Activated CD4-positive, alpha-beta T cell treated with anti-CD3 and anti-CD28 coated beads, Interleukin-2, amount 10 ng/mL, durations not matched to agents 24 days and 14 days (primary cell): ENCODE results near the gene METRN. TPM values are rescaled to one million over a fixed set of nuclear protein-coding genes. Genes with fewer than 3 reads are reported as not detected.

Experiments used
- DNase-seq: peaks from one replicate; pipeline ENCODE4 v3.0.0; 2022
- H3K27ac Mint-ChIP-seq: one replicate; pipeline ENCODE4 v1.8.0; 2022; ENCODE audit warnings: mild to moderate bottlenecking, mixed read lengths
- H3K27me3 Mint-ChIP-seq: one replicate; pipeline ENCODE4 v1.8.0; 2022; ENCODE audit warnings: mixed read lengths
- H3K36me3 Mint-ChIP-seq: one replicate; pipeline ENCODE4 v1.8.0; 2022; ENCODE audit warnings: low read depth, mild to moderate bottlenecking, mixed read lengths
- H3K4me1 Mint-ChIP-seq: one replicate; pipeline ENCODE4 v1.8.0; 2021; ENCODE audit warnings: mixed read lengths
- H3K4me3 Mint-ChIP-seq: one replicate; pipeline ENCODE4 v1.8.0; 2022; ENCODE audit warnings: mild to moderate bottlenecking, moderate library complexity, mixed read lengths
- H3K9me3 Mint-ChIP-seq: one replicate; pipeline ENCODE4 v1.8.0; 2021; ENCODE audit warnings: mixed read lengths
- intact Hi-C: fragments of 100-400 bp; cut with micrococcal nuclease; formaldehyde crosslinking; loops from one replicate; pipeline ENCODE4 v1.15.1; 2023
- total RNA-seq: library from RNA; stranded (reverse); gene quantifications from 2 replicates; pipeline ENCODE4 v1.2.3, GENCODE V29; 2022

Gene METRN
- total RNA-seq, 1 donor from 2014 or later: 30.2 TPM

DNA sequence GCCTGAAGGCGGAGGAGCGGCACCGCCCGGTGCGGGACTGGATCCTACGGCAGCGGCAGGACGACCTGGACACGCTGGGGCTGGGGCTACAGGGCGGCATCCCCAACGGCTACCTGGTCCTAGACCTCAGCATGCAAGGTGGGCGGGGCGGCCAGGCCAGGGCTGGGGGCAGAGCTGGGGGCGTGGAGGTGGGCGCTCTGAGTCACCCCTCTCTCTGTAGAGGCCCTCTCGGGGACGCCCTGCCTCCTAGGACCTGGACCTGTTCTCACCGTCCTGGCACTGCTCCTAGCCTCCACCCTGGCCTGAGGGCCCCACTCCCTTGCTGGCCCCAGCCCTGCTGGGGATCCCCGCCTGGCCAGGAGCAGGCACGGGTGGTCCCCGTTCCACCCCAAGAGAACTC is 53.5 kb downstream of the METRN start:
- Mint-ChIP-seq H3K4me1 (no peaks in the 10 kb centered on the region), H3K9me3 (no peaks in the 10 kb centered on the region), H3K27me3 (no peaks in the 10 kb centered on the region), H3K4me3 (no peak overlapping the region), H3K27ac (no peak overlapping the region), H3K36me3 (no peaks in the 10 kb centered on the region)
- no peak for DNase-seq
- intact Hi-C loops: no loop called here

Other genes starting within 250 kb of the METRN start
- 121 and 124 TPM in 2 replicates for gene CAPN15, start 187.4 kb upstream of the METRN start, total RNA-seq
- not detected in 2 replicates for gene PRR35, start 154.7 kb upstream of the METRN start, total RNA-seq
- gene NHLRC4, start 148.1 kb upstream of the METRN start, total RNA-seq: 1.1 TPM in 2 replicates
- 43.2 and 50.3 TPM in 2 replicates for gene PIGQ, start 145.2 kb upstream of the METRN start, total RNA-seq
- 12.5 and 16.5 TPM in 2 replicates for gene RAB40C, start 125.1 kb upstream of the METRN start, total RNA-seq
- 0.44 and 0.45 TPM in 2 replicates for gene WFIKKN1, start 84.1 kb upstream of the METRN start, total RNA-seq
- 146 and 153 TPM in 2 replicates for gene METTL26, start 78.8 kb upstream of the METRN start, total RNA-seq
- gene MCRIP2, start 73.3 kb upstream of the METRN start, total RNA-seq: 71.2 and 73.0 TPM in 2 replicates
- gene WDR90, start 65.8 kb upstream of the METRN start, total RNA-seq: 99.9 and 111 TPM in 2 replicates
- 172 and 183 TPM in 2 replicates for gene RHOT2, start 47.0 kb upstream of the METRN start, total RNA-seq
- gene RHBDL1, start 39.4 kb upstream of the METRN start, total RNA-seq: 1.1 and 1.2 TPM in 2 replicates
- gene STUB1, start 34.7 kb upstream of the METRN start, total RNA-seq: 90.2 and 93.8 TPM in 2 replicates
- gene JMJD8, start 30.8 kb upstream of the METRN start, total RNA-seq: 60.3 and 61.1 TPM in 2 replicates
- 22.4 and 24.1 TPM in 2 replicates for gene WDR24, start 24.7 kb upstream of the METRN start, total RNA-seq
- 6.4 and 6.8 TPM in 2 replicates for gene FBXL16, start 9.3 kb upstream of the METRN start, total RNA-seq
- gene ANTKMT, start 6.0 kb downstream of the METRN start, total RNA-seq: 38.5 and 56.3 TPM in 2 replicates
- gene CCDC78, start 11.3 kb downstream of the METRN start, total RNA-seq: 6.9 and 8.0 TPM in 2 replicates
- 13.1 and 20.9 TPM in 2 replicates for gene HAGHL, start 12.0 kb downstream of the METRN start, total RNA-seq
- 39.5 and 42.5 TPM in 2 replicates for gene CIAO3, start 25.9 kb downstream of the METRN start, total RNA-seq
- gene MSLN, start 45.6 kb downstream of the METRN start, total RNA-seq: not detected in 2 replicates
- 43.9 and 45.0 TPM in 2 replicates for gene RPUSD1, start 73.3 kb downstream of the METRN start, total RNA-seq
- 141 and 147 TPM in 2 replicates for gene CHTF18, start 73.5 kb downstream of the METRN start, total RNA-seq
- not detected in 2 replicates for gene GNG13, start 85.6 kb downstream of the METRN start, total RNA-seq